SK-N-SH (cell line): ENCODE measurements around the gene STRIT1. TPM values are rescaled to one million over a fixed set of nuclear protein-coding genes. Genes with fewer than 3 reads are reported as not detected.

Experiments
- CTCF ChIA-PET: fragments of 300-600, 350-600 bp; formaldehyde crosslinking; extraction: SDS; loops from one replicate; lab custom pipeline; 2021; lab: Yijun Ruan, JAX
- POLR2A ChIA-PET: fragments of 350-600 bp; sonication (Branson Sonifier 250); formaldehyde crosslinking; extraction: SDS; loops from one replicate; lab custom pipeline; 2020; ENCODE audit warnings: antibody characterized with exemption, inconsistent platforms; lab: Yijun Ruan, JAX
- DNase-seq: peaks from one replicate; pipeline ENCODE4 v3.0.0; 2012
- H2AFZ ChIP-seq: fragments of 200-600 bp; sonication (generic); 2 replicates; pipeline ENCODE4 v1.8.1; 2016; ENCODE audit warnings: antibody characterized with exemption, mild to moderate bottlenecking, low read depth
- H3F3A ChIP-seq: fragments of 200-600 bp; sonication (generic); replicated peaks from 2 replicates; pipeline ENCODE3; 2016; ENCODE audit warnings: antibody characterized with exemption, mild to moderate bottlenecking; ENCODE audit not compliant: insufficient read depth
- H3K27ac ChIP-seq, 2 experiments: fragments of 200-500 bp in 1 of 2; fragments of 200-600 bp in 1 of 2; sonication (Bioruptor generic) in 1 of 2; sonication (generic), shearing (Covaris generic) in 1 of 2; 2 replicates each; pipeline versions ENCODE4 v1.5.1 to v1.6.1; 2014 to 2016; ENCODE audit warnings: low read depth in 2 of 2, inconsistent platforms in 1 of 2, low read length in 1 of 2, mild to moderate bottlenecking in 1 of 2, mixed read lengths in 1 of 2
- H3K27me3 ChIP-seq: fragments of 200-600 bp; sonication (generic), shearing (Covaris generic); 2 replicates; pipeline ENCODE4 v1.6.1; 2016; ENCODE audit warnings: mixed run types; ENCODE audit not compliant: insufficient read depth
- H3K36me3 ChIP-seq, 2 experiments: fragments of 200-500 bp in 1 of 2; fragments of 200-600 bp in 1 of 2; sonication (Bioruptor generic) in 1 of 2; sonication (generic) in 1 of 2; replicated peaks in 1 of 2; 2 replicates each; pipeline versions ENCODE3 to v1.5.1; 2014 to 2016; ENCODE audit warnings: low read length in 1 of 2, mild to moderate bottlenecking in 1 of 2; ENCODE audit not compliant: insufficient read depth in 2 of 2, control insufficient read depth in 1 of 2
- H3K4me1 ChIP-seq, 2 experiments: fragments of 200-500 bp in 1 of 2; fragments of 200-600 bp in 1 of 2; sonication (Bioruptor generic) in 1 of 2; sonication (generic), shearing (Covaris generic) in 1 of 2; 2 replicates each; pipeline versions ENCODE4 v1.5.1 to v1.6.1; 2014 to 2016; ENCODE audit warnings: low read depth in 1 of 2, low read length in 1 of 2, mixed run types in 1 of 2; ENCODE audit not compliant: insufficient read depth in 2 of 2, control insufficient read depth in 1 of 2
- H3K4me2 ChIP-seq: fragments of 200-600 bp; sonication (generic), shearing (Covaris generic); 2 replicates; pipeline ENCODE4 v1.6.1; 2017; ENCODE audit warnings: mixed run types
- H3K4me3 ChIP-seq, 2 experiments: fragments of 200-500 bp in 1 of 2; fragments of 200-600 bp in 1 of 2; sonication (Bioruptor generic) in 1 of 2; sonication (generic), shearing (Covaris generic) in 1 of 2; 2 replicates each; pipeline versions ENCODE4 v1.5.1 to v1.8.1; 2014 to 2016; ENCODE audit warnings: low read depth in 2 of 2, inconsistent platforms in 1 of 2, low read length in 1 of 2, mild to moderate bottlenecking in 1 of 2, mixed read lengths in 1 of 2, moderate library complexity in 1 of 2
- H3K79me2 ChIP-seq: fragments of 200-600 bp; sonication (generic); 2 replicates; pipeline ENCODE4 v1.8.1; 2017; ENCODE audit warnings: mild to moderate bottlenecking; ENCODE audit not compliant: insufficient read depth
- H3K9ac ChIP-seq: fragments of 200-600 bp; sonication (generic); 2 replicates; pipeline ENCODE4 v1.6.1; 2017; ENCODE audit warnings: mixed run types
- H3K9me2 ChIP-seq: fragments of 200-600 bp; sonication (generic); 2 replicates; pipeline ENCODE4 v1.6.1; 2017; ENCODE audit warnings: mixed run types
- H3K9me3 ChIP-seq: fragments of 200-600 bp; sonication (generic); 2 replicates; pipeline ENCODE4 v1.6.1; 2017; ENCODE audit warnings: mixed run types, mild to moderate bottlenecking, moderate library complexity
- H4K20me1 ChIP-seq: fragments of 200-600 bp; sonication (generic); 2 replicates; pipeline ENCODE4 v1.6.1; 2017; ENCODE audit warnings: mild to moderate bottlenecking, mixed run types; ENCODE audit not compliant: insufficient read depth
- EZH2phosphoT487 ChIP-seq: fragments of 200-600 bp; sonication (generic); IDR thresholded peaks from 2 replicates; pipeline ENCODE4 v1.6.1; 2017; ENCODE audit warnings: low read depth, mixed run types, mild to moderate bottlenecking, antibody characterized with exemption, moderate library complexity, borderline replicate concordance
- NRF1 ChIP-seq: IDR thresholded peaks from 2 replicates; pipeline ENCODE4 v1.6.1; 2012; ENCODE audit warnings: low read depth, mild to moderate bottlenecking, low read length
- RCOR1 ChIP-seq: fragments of 150-350 bp; IDR thresholded peaks from 2 replicates; pipeline ENCODE4 v1.6.1; 2017; ENCODE audit warnings: antibody characterized with exemption, low read length
- YY1 ChIP-seq: IDR thresholded peaks from 2 replicates; pipeline ENCODE4 v1.4.0; 2012; ENCODE audit warnings: low read depth, mild to moderate bottlenecking
- WGBS: methylation state at CpG from one replicate; pipeline ENCODE4 v1.1.6; 2017; ENCODE audit warnings: low lambda C conversion rate; 5-methylcytosine and 5-hydroxymethylcytosine counted together
- polyA plus RNA-seq, 3 experiments: library from polyadenylated mRNA; depleted of rRNA; stranded (reverse); fragments of >200 nt; gene quantifications; 2 replicates each; pipeline ENCODE4 v1.2.3, GENCODE V29; 2012
- TF ChIP-seq, protein P1 (sequence below): IDR thresholded peaks from 2 replicates; pipeline ENCODE4 v1.4.0; 2012; ENCODE audit warnings: low read depth, borderline replicate concordance
- TF ChIP-seq, protein P2 (sequence below): IDR thresholded peaks from 2 replicates; pipeline ENCODE4; 2012
- TF ChIP-seq, protein P3 (sequence below): IDR thresholded peaks from 2 replicates; pipeline ENCODE4 v1.6.1; 2012; ENCODE audit warnings: mild to moderate bottlenecking, low read depth, low read length, moderate library complexity

STRIT1 gene
- polyA plus RNA-seq, 1 of the 3 experiments (the other 2 are of a cell fraction) = not detected

DNA sequence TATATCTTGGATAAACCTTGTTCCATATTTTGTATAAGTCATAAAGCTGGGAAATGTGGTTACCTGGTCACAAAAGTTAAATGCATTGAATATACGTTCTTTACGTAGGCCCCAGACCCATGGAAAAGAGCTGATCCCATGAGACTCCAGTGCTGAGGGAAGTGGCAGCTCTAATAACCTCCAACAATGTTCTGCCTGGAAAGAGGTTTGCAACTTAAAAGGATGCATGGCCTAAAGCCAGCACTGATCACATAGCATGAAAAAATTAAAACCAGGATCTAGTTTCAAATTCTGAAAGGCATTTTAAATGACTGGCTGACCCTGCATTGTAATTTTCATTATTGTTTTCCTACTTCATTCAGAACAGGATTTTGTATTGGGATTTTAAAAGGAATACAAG lies 27.9 kb upstream of the STRIT1 start:
- no peak overlapping the region for H2AFZ ChIP-seq
- no peaks in the 10 kb centered on the region for H4K20me1 ChIP-seq
- peaks cover 0 to 8% of the 10 kb centered on the region in 2 experiments; a peak in 2 of 4 replicates for H3K4me1 ChIP-seq
- H3K27me3 ChIP-seq = no peaks in the 10 kb centered on the region
- H3K36me3 ChIP-seq = no peaks in the 10 kb centered on the region
- no peak for DNase-seq
- no peaks in the 10 kb centered on the region for H3F3A ChIP-seq
- H3K9ac ChIP-seq = no peak overlapping the region
- ChIA-PET CTCF (interaction anchor here (0.9 to 3.5 kb wide), 6 partner anchors 13 to 986 kb away, joined by 3 to 33 read pairs (median 16); no protein-coding TSS in a partner anchor), POLR2A (no interaction called here)
- no peaks in the 10 kb centered on the region for H3K9me3 ChIP-seq
- H3K79me2 ChIP-seq = no peaks in the 10 kb centered on the region
- WGBS = 72% methylated on average over 2 of the region's 2 CpGs
- no peak overlapping the region for H3K4me2 ChIP-seq
- H3K27ac ChIP-seq = peak overlapping the region in 1 of 2 experiments; percentile 39; a peak in 1 of 4 replicates
- H3K4me3 ChIP-seq = no peak overlapping the region
- H3K9me2 ChIP-seq = no peaks in the 10 kb centered on the region
- TF ChIP-seq, protein P1, sequence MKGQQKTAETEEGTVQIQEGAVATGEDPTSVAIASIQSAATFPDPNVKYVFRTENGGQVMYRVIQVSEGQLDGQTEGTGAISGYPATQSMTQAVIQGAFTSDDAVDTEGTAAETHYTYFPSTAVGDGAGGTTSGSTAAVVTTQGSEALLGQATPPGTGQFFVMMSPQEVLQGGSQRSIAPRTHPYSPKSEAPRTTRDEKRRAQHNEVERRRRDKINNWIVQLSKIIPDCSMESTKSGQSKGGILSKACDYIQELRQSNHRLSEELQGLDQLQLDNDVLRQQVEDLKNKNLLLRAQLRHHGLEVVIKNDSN = no peak
- TF ChIP-seq, protein P2, sequence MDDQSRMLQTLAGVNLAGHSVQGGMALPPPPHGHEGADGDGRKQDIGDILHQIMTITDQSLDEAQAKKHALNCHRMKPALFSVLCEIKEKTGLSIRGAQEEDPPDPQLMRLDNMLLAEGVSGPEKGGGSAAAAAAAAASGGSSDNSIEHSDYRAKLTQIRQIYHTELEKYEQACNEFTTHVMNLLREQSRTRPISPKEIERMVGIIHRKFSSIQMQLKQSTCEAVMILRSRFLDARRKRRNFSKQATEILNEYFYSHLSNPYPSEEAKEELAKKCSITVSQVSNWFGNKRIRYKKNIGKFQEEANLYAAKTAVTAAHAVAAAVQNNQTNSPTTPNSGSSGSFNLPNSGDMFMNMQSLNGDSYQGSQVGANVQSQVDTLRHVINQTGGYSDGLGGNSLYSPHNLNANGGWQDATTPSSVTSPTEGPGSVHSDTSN = no peak
- TF ChIP-seq RCOR1 = no peak

DNA sequence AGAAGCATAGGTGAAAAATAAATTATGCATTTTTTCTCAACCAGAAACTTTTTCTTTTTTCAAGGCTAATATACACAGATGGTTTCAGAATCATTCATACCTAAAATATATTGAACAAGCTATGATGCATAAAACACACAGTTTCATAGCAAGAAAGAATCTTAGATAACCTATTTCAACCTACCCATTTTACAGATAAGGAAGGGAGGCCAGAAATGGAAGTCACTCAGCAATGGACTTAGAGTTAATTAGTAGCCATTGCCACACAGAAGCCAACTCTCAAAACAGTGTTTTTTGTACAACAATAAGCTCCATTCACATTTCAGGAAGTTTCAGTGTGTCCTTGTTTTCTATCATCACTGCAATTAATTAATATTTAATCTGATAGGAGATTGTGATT lies 27.5 kb upstream of the STRIT1 start:
- Histone ChIP-seq H3K79me2 (no peaks in the 10 kb centered on the region), H3K4me1 (peaks cover 0 to 7% of the 10 kb centered on the region in 2 experiments; a peak in 2 of 4 replicates), H3K36me3 (no peaks in the 10 kb centered on the region), H2AFZ (no peak overlapping the region), H3K9me3 (no peaks in the 10 kb centered on the region), H3K27ac (peak overlapping the region in 1 of 2 experiments; percentile 39; a peak in 1 of 4 replicates), H3K4me3 (no peak overlapping the region), H3K9ac (no peak overlapping the region), H3K9me2 (no peaks in the 10 kb centered on the region), H3K4me2 (no peak overlapping the region), H3K27me3 (no peaks in the 10 kb centered on the region), H4K20me1 (no peaks in the 10 kb centered on the region), H3F3A (no peaks in the 10 kb centered on the region)
- TF ChIP-seq, protein P3, sequence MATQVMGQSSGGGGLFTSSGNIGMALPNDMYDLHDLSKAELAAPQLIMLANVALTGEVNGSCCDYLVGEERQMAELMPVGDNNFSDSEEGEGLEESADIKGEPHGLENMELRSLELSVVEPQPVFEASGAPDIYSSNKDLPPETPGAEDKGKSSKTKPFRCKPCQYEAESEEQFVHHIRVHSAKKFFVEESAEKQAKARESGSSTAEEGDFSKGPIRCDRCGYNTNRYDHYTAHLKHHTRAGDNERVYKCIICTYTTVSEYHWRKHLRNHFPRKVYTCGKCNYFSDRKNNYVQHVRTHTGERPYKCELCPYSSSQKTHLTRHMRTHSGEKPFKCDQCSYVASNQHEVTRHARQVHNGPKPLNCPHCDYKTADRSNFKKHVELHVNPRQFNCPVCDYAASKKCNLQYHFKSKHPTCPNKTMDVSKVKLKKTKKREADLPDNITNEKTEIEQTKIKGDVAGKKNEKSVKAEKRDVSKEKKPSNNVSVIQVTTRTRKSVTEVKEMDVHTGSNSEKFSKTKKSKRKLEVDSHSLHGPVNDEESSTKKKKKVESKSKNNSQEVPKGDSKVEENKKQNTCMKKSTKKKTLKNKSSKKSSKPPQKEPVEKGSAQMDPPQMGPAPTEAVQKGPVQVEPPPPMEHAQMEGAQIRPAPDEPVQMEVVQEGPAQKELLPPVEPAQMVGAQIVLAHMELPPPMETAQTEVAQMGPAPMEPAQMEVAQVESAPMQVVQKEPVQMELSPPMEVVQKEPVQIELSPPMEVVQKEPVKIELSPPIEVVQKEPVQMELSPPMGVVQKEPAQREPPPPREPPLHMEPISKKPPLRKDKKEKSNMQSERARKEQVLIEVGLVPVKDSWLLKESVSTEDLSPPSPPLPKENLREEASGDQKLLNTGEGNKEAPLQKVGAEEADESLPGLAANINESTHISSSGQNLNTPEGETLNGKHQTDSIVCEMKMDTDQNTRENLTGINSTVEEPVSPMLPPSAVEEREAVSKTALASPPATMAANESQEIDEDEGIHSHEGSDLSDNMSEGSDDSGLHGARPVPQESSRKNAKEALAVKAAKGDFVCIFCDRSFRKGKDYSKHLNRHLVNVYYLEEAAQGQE = no peak
- TF ChIP-seq EZH2phosphoT487 (no peak), YY1 (no peak), NRF1 (no peak)
- no peak for DNase-seq
- CTCF ChIA-PET = interaction anchor here (0.9 to 2.9 kb wide), 3 partner anchors 31 to 564 kb away, joined by 3 to 20 read pairs (median 3); no protein-coding TSS in a partner anchor
- POLR2A ChIA-PET = no interaction called here
